GM18907 (cell line): Measurements from ENCODE around the gene TGM3.

Experiments
- ATAC-seq: cut with Tn5 transposase; IDR thresholded peaks from one replicate; pipeline ENCODE4 v1.9.1; 2021; ENCODE audit warnings: mild to moderate bottlenecking, moderate library complexity; ENCODE audit not compliant: unreplicated experiment

The TGM3 gene

DNA sequence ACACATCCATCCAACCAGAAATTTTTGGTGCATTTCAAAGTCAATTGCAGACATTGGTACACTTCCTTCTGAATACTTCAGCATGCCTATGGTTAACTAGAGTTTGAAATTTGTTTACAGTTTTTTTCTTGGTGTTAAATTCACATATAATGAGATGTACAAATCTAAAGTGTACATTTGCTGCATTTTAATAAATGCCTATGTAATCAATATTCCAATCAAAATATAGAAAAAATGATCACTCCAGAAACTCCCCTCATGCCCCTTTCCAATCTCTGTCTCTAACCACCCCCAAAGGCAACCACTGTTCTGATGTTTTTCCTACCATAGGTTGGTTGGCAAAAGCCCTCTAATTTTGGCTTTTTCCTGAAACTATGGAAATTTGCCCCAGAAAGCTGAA, 77.3 kb downstream of the TGM3 start:
- ATAC-seq, result no peak

DNA sequence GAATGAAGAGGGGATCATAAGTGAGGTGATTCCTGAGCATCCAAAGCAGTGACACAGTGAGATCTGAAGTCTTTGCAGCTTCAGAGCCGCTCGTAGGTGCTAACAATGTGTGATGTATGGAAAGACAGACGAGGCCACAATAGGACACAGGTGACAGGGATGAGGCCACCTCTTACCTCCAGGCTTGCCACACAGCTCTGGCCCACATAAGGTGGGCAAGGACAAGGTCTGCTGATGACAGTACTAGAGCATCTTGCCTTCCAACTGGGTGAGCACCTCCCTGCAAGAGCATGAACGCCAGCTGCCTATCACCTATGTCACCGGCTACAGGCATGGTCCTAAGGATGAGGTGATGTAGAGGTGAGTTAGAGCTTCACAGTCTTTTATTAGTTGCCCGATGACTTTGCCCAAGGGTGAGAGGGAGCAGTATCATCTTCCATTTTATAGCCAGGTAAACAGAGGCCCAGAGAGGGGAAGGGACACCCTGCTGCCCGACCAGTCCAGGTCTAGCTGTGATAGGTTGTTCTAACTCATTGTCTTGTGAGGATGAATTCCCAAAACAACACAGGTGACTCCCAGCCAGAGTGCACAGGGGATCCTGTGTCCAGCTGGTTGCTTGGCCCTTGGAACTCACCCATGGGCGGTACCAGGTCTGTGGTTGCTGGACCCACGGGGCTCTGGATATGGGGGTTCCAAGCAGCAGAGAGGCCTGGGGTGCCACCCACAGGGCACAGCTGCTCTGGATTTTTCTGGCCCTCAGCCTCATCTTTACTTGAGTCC, 78.7 kb downstream of the TGM3 start:
- ATAC-seq, result no peak

DNA sequence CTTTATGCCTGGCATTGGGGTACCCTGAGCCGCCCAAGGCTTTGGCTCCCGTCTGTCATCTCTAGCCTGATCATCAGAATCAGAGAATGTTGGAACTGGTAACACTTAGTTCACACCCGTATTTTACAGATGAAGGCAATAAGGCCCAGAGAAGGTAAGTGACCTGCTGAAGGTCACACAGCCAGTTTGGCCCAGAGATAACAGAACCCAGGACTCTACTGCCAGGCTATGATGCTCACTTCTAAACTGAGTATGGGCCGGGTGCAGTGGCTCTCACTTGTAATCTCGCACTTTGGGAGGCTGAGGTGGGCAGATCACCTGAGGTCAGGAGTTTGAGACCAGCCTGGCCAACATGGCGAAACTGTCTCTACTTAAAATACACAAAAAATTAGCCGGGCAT, 83.1 kb downstream of the TGM3 start:
- no peak for ATAC-seq

DNA sequence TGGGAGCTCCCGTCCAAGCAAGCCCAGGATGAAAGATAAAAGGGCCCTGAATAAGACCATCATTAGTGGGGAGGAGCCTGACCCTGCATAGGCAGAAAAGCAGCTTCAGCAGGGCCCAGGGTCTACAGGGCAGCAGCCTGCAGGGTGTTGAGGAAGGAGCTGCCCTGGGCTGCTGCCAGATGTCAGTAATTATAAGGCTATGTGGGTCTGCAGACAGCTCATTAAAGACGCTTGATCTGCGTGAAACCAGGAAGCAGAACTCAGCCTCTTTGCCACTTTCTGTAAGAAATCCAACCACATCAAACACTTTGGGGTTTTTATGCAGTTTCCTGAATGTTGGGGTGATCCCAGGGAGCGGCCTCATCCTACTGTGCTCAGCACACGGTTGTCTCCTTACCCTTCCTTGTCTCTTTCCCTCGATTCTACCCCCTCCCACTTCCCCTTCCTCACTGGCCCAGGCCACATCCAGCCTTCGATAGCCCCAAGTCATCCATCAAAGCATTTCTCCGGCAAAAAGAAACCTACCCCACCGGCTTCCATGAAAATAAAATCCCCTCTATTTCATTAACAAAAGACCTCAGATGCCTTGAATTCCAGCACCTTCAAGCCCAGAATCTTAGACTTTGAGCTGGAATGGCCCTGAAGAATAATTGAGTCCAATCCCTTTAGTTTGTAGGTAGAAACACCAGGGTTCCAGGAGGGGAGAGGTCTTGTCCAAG, 83.9 kb downstream of the TGM3 start:
- ATAC-seq, result no peak

DNA sequence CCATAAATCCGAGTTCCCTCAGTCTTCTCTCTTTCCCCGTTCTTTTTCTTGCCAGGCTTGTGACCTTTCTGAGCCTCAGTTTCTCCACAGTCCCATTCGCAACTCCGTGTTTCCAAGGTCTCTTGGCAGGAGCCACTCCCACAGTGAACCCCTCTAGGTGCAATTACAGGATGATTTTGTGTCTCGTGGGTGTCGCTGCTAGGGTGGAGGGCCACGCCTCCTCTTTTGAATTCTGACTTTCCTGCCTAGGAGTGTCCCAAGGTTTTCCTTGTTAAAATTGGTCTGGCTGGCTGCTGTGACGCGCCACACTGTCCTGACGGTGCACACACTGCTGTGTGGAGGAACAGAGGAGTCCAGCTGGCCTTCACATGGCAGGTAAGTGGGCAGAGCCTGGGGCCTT, 84.8 kb downstream of the TGM3 start, which contains the start of gene TGM6:
TGM6 (plus strand) TSS at position 301 of the 400 bp plus-strand sequence; CDS start at position 369, 68 bp downstream.
- ATAC-seq, result no peak

DNA sequence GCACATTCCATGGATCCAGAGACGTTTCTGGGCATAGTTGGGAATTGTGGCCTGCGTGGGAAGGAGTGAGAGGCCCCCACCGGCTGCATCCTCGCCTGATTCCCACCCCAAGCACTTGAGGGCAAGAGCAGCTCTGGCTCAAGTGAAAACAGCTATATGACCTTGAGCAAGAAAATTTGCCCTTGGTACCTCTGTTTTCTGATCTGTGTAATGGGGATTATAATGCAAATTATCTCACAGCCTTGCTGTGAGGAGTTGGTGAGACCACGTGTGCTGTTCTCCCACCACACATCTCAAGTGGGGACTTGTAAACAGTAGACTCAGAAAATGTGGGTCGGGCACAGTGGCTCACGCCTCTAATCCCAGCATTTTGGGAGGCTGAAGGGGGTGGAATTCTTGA, 85.5 kb downstream of the TGM3 start:
- ATAC-seq, result no peak

DNA sequence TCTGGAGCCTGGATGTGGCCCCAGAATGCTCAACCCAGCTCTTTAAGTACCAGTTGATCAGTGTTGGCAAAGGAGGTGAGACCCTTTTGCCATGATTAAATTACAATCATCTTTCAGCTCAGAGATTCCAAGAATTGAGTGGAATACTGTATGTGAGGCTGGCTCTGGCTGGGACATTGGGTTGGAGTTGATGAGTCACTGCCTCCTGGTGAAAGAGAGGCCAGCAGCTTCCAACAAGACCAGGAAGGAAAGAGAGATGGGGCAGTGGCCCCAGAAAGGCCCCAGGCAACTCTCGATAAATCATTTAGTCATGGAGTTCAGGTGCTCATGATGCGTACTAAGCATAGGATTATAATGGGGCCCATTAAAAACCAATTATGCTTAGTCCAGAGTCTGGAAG, 87.0 kb downstream of the TGM3 start:
- no peak for ATAC-seq

DNA sequence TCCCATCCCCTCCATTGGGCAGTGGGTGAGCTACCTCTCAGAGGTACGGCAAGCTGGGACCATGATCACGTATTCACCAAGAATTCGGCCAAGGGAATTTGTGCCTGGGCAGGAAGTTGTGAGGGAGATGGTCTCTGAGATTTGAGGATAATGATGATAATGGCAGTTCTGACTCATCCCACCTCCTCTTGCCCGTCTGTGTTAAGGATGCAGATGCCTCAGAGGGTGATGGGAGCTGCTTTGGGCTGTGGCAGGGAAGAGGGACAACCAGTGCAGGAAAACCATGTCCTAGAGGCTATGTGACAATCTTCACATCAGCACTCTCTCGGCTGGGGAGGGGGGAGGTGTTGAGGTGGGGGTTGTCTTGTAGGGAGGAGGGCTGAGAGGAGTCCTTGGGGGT, 89.2 kb downstream of the TGM3 start:
- no peak for ATAC-seq

DNA sequence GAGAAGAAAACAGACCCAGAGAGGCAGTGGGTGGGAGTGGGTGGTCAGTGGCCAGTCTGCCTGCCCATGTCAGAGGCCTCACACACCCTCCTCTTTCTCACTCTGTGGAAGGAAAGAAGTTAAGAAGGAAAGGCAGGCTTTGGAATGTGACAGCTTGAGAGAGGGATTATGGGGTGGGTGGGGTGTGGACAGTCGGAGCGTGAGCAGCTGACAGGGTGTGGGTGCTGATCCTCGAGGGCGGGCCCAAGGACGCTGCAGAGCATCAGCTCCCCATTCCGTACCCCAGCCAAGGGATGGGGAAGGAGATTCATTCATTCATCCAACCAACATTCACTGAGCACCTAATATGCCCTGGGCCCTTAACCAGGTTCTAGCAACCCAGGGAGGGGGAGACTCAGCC, 89.7 kb downstream of the TGM3 start:
- no peak for ATAC-seq

DNA sequence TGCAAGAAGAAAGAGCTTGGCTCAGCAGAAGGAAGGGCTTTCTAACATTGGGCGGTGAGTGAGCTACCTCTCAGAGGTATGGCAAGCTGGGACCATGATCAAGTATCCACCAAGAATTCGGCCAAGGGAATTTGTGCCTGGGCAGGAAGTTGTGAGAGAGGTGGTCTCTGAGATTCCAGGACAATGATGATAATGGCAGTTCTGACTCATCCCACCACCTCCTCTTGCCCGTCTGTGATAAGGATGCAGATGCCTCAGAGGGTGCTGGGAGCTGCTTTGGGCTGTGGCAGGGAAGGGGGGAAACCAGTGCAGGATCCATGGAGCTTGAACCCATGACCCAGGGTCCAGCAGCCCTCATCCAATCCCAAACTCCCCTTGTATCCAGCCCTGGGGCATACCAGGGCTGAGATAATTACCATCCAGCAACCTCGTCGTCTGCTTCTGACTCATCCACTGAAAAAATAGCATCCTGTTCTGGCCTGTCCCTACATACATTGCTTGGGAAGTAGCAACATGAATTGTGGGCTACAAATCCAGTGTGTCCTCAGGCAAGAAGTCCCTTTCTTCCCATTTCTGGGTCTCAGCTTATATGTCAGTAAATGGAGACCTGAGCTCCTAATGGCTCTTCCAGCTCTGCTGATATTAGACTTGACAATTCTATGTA, 90.8 kb downstream of the TGM3 start:
- ATAC-seq, result no peak

DNA sequence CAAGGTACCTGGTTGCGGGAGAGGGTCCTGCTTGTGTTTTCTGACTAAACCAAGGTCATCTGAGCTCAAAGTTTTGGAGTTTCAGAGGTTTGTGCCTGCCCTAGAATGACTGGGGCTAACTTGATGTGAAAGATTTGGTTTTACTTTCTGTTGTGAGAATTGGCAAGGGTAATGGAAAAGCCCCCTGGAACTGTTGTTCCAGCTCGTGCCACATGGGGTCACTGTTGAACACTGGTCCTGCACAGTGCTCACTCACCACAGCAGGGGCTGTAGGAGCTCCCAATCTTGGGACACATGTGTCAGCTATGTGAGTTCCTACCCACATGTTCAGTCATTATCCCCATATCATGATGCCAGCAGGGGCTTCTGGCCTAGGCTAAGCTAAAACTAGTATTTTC, 91.4 kb downstream of the TGM3 start:
- ATAC-seq, result no peak

DNA sequence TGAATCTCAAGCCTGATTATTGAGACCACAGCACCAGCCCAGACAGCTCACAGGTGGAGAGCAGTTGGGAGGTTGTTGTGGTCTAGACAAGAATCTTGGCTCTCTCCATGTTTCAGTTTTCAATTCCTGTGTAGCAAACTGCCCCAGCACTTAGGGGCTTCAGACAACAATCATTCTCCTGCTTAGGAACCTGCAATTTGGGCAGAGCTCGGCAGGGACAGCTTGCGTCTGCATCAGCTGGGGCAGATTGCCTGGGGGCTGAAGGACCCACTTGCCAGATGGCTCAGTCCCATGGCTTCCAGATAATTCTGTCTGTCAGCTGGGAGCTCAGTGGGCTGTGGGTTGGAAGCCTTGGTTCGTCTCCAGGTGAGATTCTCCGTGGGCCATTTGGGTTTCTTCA, 91.8 kb downstream of the TGM3 start:
- no peak for ATAC-seq
